ENCODE data around the gene PTPRK. TPM values are rescaled to one million over a fixed set of nuclear protein-coding genes. Genes with fewer than 3 reads are reported as not detected.

Gene PTPRK
- total and polyA plus RNA-seq, 2 of the 8 experiments (the other 6 are each of a cell fraction or from before 2014, with no cell fraction given) = 11.4 to 47.3 TPM

GRCh38 chr6:127921982-127922381 is 598.4 kb downstream of the PTPRK start (continued):
- TF ChIP-seq MAX (IDR thresholded peaks at IDR 0.05) (no peak), KDM1A (IDR thresholded peaks at IDR 0.05; ENCODE audit: borderline replicate concordance, low read length) (no peak), SP4 (IDR thresholded peaks at IDR 0.05; ENCODE audit: low read length) (no peak), SAP30 (IDR thresholded peaks at IDR 0.05; ENCODE audit: insufficient read depth, insufficient replicate concordance, low read length) (no peak), CBX5 (IDR thresholded peaks at IDR 0.05; ENCODE audit: low read depth, low read length) (no peak), EGR1 (IDR thresholded peaks at IDR 0.05; ENCODE audit: borderline replicate concordance, low read depth, low read length) (no peak), PHF8 (conservative IDR thresholded peaks at IDR 0.05; ENCODE audit: low read depth, low read length) (no peak)
